NCI-H1930 (cell line): Measurements from ENCODE around the gene DHRS7C.
A peak's percentile ranks its signal among the peaks of the same experiment; 100 is the strongest.

ENCODE experiments used
- DNase-seq, 2 experiments: peaks; one replicate each; lab custom pipeline; 2025; lab: John Stamatoyannopoulos, UW

Gene DHRS7C

GRCh38 chr17:9790889-9791876 is at the start of gene DHRS7C:
TSS of gene DHRS7C (minus strand) at chr17:9791592. CDS start at chr17:9791284, 308 bp downstream.
- no peak for DNase-seq

- no peak for DNase-seq
These were observed 48.0 kb upstream of the DHRS7C start for GRCh38 chr17:9839433-9839832.

GRCh38 chr17:9837551-9838471 is 46.4 kb upstream of the DHRS7C start:
- no peak for DNase-seq

- no peak for DNase-seq
These were observed 42.5 kb upstream of the DHRS7C start for GRCh38 chr17:9833922-9834321.

DNA sequence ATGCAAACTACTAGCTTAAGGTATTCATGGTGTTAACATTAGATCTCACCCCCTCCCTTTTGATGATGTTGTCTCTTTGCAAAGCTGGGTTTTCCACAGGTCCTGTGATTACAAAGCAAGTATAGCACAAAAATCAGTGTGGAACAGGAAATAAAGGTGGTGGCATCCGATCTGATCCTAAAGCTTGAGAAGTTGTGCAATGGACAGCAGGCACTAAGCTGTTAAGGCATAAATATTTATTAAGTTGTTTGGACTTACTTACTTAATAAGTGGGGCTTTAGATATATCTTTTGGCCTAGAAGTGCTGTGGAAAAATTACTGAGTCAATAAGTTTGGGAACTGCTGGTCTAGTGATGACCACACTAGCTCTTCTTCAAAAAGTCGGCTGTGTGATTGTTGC is 39.3 kb upstream of the DHRS7C start:
- no peak for DNase-seq

- DNase-seq: no peak
These were observed 38.0 kb upstream of the DHRS7C start for GRCh38 chr17:9829343-9829742.

DNA sequence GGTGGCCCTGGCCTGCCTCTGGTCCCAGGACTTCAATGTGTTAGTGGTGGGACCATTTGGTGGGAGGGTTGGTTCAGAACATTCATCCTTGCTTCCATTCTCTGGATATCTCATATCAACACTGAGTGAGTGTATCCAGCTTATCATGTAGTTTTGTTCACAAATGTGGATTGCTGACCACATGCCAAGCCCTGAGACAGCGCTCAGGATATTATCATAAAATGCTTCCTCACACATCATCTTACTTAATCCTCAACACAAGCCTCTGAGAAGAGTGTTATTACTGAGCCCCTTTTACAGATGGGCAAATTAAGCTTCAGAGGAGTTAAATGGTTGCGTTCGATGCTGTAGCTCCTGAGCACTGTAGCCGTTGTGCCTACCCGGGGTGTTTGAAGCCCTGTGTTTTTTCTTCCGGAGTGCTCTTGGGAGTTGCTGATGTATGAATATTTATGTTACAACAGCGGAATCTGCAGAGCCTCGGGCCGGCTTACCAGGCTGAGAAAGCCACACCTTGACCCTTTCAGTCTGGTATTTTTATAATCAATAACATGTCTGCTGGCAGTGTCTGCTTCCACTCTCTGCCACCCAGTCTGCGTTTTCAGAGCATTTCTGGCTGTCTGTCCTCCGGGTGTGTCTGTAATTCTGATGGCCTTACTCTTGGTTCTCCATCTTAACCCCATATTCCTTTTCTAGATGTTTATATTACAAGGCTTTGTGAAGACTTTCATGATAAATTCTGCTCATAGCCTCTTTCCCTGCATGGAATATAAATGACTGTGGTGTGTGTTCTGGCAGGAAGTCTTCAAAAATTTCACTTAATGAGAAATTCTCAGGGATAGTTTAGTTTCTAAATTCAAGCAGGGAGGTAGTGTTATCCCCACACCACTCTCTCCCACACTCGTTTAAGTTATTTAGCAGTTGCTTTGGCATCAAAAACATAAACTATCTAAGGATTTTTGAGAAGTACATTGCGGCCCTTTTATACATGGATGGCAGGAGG is 37.2 kb upstream of the DHRS7C start:
- no peak for DNase-seq

- DNase-seq: no peak
These were observed 34.3 kb upstream of the DHRS7C start, which contains the start of gene GLP2R for GRCh38 chr17:9825641-9826150. TSS of gene GLP2R (plus strand) at chr17:9825924. CDS start at chr17:9826064, 140 bp downstream.

DNA sequence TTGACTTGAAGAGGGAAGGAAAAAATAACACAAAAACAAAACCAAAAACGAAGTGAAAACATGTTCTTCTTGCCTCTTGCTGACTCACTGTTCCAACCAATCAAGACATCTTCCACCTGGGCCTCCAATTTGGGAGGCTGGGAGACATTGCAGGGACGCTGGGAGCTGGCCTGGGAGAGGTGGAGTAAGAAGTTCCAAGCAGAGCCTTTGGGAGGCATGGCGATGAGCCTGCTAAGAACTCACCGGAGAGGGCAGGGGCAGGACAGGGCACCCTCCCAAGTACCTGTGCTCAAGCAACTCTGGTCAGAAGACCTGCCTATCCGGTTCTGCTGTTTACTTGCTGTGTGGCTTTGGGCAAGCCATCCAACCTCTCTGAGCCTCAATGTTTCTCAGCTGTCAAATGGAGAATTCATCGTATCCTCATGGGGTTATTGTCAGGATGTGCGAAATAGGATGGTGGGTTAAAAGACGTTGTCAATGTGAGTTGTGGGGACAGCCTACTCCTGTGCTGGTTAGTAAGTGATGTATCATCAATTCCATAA is 33.5 kb upstream of the DHRS7C start:
- DNase-seq: no peak

GRCh38 chr17:9824094-9824493 is 32.7 kb upstream of the DHRS7C start:
- DNase-seq: no peak

GRCh38 chr17:9821921-9822320 is 30.5 kb upstream of the DHRS7C start, which contains the start of gene GSG1L2:
TSS of gene GSG1L2 (minus strand) at chr17:9822079. CDS start at chr17:9822071, 8 bp downstream.
- DNase-seq: no peak

DNA sequence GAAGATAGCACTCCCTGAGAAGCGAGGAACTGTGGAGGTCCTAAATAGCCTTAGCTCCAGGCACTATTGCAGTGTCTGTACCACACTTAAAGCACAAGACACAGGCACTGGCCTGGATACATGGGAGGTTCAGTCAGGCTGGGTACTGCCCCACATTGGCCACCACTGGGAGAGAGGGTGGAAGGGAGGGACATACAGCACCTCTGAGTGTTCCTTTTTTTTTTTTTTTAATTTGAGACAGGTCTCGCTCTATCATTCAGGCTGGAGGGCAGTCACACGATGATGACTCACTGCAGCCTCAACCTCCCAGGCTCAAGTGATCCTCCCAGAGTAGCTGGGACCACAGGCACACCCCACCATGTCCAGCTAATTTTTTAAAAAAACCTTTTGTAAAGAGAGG is 29.1 kb upstream of the DHRS7C start:
- no peak for DNase-seq

DNA sequence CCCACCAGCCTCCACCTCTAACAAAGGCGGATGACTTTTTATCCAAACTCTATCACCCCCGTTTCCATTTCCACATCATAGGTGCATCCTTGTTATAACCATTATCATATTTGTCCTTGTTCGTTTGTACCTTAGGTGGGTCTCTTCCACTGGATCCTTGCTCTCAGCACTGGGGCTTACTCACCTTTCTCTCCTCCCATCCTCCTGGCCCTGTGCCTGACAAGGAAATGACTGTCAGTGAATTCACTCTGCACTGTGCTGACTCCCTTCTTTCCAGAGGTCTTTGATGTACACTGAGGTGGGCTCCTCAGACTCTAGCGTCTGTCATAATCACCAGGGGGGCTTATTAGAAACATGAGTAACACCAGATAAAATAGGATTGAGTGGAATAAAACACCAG is 27.4 kb upstream of the DHRS7C start:
- DNase-seq: no peak

GRCh38 chr17:9817086-9817485 is 25.7 kb upstream of the DHRS7C start:
- peak in 1 of 2 experiments; percentile 23 for DNase-seq

- no peak for DNase-seq
These were observed 25.1 kb upstream of the DHRS7C start for GRCh38 chr17:9816472-9816871.

- DNase-seq: no peak
These were observed 23.0 kb upstream of the DHRS7C start for GRCh38 chr17:9814337-9814945.

DNA sequence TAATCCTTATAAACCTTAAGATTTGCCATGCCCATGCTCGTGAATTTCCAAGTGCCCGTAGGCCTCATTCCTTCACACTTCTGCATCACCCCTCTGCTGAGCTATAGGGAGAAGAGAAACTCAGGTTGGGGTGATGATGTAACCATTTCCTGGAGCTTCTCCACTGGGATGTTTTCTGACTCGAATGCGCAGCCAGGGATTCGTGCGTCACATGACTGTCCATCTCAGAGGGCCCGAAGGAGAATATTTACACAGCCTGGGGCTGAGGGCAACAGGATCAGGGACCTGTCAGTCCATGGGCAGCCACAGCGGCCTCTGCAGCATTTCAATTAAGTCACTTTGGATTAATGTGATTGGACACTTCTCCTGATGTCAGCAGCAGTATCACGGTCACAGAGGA is 21.8 kb upstream of the DHRS7C start:
- DNase-seq: no peak

GRCh38 chr17:9811537-9811936 is 20.1 kb upstream of the DHRS7C start:
- DNase-seq: no peak

DNA sequence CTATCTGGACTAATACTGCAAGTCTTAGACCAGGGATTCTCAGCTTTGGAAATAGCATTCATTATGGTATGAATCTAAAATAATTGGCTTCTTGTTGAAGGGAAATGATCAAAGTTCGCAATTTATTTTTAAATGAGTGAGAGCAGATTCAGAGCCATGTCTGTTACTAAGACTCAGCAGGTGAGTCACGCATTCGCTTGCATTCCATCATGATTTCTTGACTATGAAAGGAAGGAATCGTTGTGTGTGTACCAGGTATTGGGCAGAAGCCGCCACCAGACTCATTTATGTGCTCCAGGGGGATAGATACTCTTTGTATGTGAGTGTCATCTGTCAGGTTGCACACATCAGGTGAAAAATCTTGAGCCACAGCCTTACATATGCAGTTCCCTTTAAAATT is 19.7 kb upstream of the DHRS7C start:
- no peak for DNase-seq
